ENCODE results near the gene ATN1. TPM values are rescaled to one million over a fixed set of nuclear protein-coding genes. Genes with fewer than 3 reads are reported as not detected.

ATN1 gene
- total RNA-seq, 4 donors from 2014 or later, result 46.2 to 93.5 (median 59.4) TPM

DNA sequence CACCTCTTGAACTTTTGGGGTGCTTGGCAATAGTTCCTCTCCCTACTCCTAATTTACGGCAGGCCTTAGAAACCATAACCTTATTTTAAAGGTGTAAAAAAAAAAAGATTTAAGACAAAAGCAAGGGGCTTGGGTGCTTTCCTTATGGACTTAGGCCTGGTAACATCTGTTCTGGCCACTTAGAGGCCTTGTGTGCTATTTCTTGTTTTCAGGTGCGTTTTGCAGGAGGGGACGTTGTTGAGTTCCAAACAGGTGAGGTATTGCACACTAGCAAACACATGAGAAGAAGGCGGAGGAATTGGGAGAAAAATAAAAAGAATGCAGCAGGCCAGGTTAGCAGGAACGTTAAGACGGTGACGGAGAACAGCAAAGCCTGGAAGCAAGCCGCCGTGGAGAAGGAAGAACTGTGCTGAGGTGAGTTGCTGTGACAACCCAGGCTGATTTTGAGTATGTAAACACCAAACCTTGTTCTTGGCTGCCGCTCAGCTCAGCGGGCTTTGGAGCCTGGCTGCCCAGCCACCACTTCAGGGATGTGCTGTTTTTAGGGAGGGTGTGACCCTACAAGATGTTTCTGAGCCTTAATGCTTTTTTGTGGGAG is 60.3 kb downstream of the ATN1 start:
- DNase-seq (ENCODE audit: low spot score), result no peak
- TF ChIP-seq, protein P1, sequence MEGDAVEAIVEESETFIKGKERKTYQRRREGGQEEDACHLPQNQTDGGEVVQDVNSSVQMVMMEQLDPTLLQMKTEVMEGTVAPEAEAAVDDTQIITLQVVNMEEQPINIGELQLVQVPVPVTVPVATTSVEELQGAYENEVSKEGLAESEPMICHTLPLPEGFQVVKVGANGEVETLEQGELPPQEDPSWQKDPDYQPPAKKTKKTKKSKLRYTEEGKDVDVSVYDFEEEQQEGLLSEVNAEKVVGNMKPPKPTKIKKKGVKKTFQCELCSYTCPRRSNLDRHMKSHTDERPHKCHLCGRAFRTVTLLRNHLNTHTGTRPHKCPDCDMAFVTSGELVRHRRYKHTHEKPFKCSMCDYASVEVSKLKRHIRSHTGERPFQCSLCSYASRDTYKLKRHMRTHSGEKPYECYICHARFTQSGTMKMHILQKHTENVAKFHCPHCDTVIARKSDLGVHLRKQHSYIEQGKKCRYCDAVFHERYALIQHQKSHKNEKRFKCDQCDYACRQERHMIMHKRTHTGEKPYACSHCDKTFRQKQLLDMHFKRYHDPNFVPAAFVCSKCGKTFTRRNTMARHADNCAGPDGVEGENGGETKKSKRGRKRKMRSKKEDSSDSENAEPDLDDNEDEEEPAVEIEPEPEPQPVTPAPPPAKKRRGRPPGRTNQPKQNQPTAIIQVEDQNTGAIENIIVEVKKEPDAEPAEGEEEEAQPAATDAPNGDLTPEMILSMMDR (IDR thresholded peaks at IDR 0.05), result no peak
- ATAC-seq (ENCODE audit: low FRiP score), result no peak

Small RNA genes within 50 kb of the gene (small RNA-seq; reads per million reads assigned to genes)
- gene MIR141 (not detected), gene MIR200C (not detected), gene RNU7-1 (not detected), gene SCARNA12 (not detected)

Other genes with a start within 250 kb of the ATN1 start
- 10 to 100 TPM; 28.1 to 36.7 (median 34.6) TPM for gene ZNF384, start 238.6 kb upstream of the ATN1 start, total RNA-seq
- gene PIANP, start 227.1 kb upstream of the ATN1 start, total RNA-seq, result not detected
- 10 to 100 TPM; 51.2 to 64.0 (median 62.7) TPM for gene COPS7A, start 203.9 kb upstream of the ATN1 start, total RNA-seq
- 100 to 1,000 TPM; 127 to 150 (median 129) TPM for gene MLF2, start 174.8 kb upstream of the ATN1 start, total RNA-seq
- gene PTMS, start 161.6 kb upstream of the ATN1 start, total RNA-seq, result 100 to 1,000 TPM in 2 of 4 donors, 10 to 100 TPM in 2; 77.6 to 143 (median 113) TPM
- 1 to 10 TPM in 2 of 4 donors, under 1 TPM in 2; 0.44 to 2.2 (median 0.92) TPM for gene LAG3, start 155.4 kb upstream of the ATN1 start, total RNA-seq
- 10 to 100 TPM; 19.7 to 26.5 (median 21.8) TPM for gene CD4, start 138.4 kb upstream of the ATN1 start, total RNA-seq
- gene GPR162, start 106.1 kb upstream of the ATN1 start, total RNA-seq, result 1 to 10 TPM; 2.8 to 6.7 (median 2.9) TPM
- gene P3H3, start 99.6 kb upstream of the ATN1 start, total RNA-seq, result 10 to 100 TPM in 2 of 4 donors, 1 to 10 TPM in 2; 5.4 to 13.6 (median 10.0) TPM
- 1 to 10 TPM in 1 of 4 donors, under 1 TPM in 2, not detected in 1; 0.25 to 2.0 (median 0.48) TPM for gene GNB3, start 87.0 kb upstream of the ATN1 start, total RNA-seq
- gene CDCA3, start 76.7 kb upstream of the ATN1 start, total RNA-seq, result 1 to 10 TPM in 2 of 4 donors, under 1 TPM in 2; 0.47 to 1.6 (median 1.1) TPM
- 10 to 100 TPM; 33.4 to 39.4 (median 36.7) TPM for gene USP5, start 75.8 kb upstream of the ATN1 start, total RNA-seq
- gene TPI1, start 60.4 kb upstream of the ATN1 start, total RNA-seq, result 100 to 1,000 TPM; 254 to 446 (median 375) TPM
- gene SPSB2, start 54.7 kb upstream of the ATN1 start, total RNA-seq, result 1 to 10 TPM; 4.1 to 6.5 (median 5.7) TPM
- 10 to 100 TPM in 1 of 4 donors, 1 to 10 TPM in 3; 6.2 to 12.1 (median 7.4) TPM for gene LRRC23, start 23.1 kb upstream of the ATN1 start, total RNA-seq
- 10 to 100 TPM in 1 of 4 donors, 1 to 10 TPM in 3; 3.5 to 14.3 (median 5.2) TPM for gene ENO2, start 13.4 kb upstream of the ATN1 start, total RNA-seq
- not detected for gene RNU7-1, start 15.9 kb downstream of the ATN1 start, total RNA-seq
- gene C12orf57, start 16.1 kb downstream of the ATN1 start, total RNA-seq, result 100 to 1,000 TPM; 280 to 555 (median 413) TPM
- 10 to 100 TPM; 19.8 to 42.3 (median 35.9) TPM for gene PTPN6, start 23.4 kb downstream of the ATN1 start, total RNA-seq
- 100 to 1,000 TPM; 173 to 218 (median 189) TPM for gene PHB2, start 42.7 kb downstream of the ATN1 start, total RNA-seq
- gene EMG1, start 43.0 kb downstream of the ATN1 start, total RNA-seq, result 10 to 100 TPM; 28.8 to 47.1 (median 30.8) TPM
- 10 to 100 TPM; 41.7 to 58.2 (median 47.9) TPM for gene LPCAT3, start 90.5 kb downstream of the ATN1 start, total RNA-seq
- gene C1S, start 132.8 kb downstream of the ATN1 start, total RNA-seq, result 100 to 1,000 TPM; 490 to 872 (median 705) TPM
- 1,000 to 10,000 TPM in 1 of 4 donors, 100 to 1,000 TPM in 3; 571 to 1,080 (median 751) TPM for gene C1R, start 164.5 kb downstream of the ATN1 start, total RNA-seq
- gene C1RL, start 181.3 kb downstream of the ATN1 start, total RNA-seq, result 100 to 1,000 TPM in 2 of 4 donors, 10 to 100 TPM in 2; 85.9 to 126 (median 107) TPM
- gene RBP5, start 200.9 kb downstream of the ATN1 start, total RNA-seq, result 1 to 10 TPM; 1.0 to 3.0 (median 1.9) TPM
- gene CLSTN3, start 202.4 kb downstream of the ATN1 start, total RNA-seq, result 10 to 100 TPM; 25.9 to 57.5 (median 44.8) TPM

Data from omental fat pad (tissue), 4 donors.